Measurements from ENCODE around the gene MAX.

Gene MAX, protein sequence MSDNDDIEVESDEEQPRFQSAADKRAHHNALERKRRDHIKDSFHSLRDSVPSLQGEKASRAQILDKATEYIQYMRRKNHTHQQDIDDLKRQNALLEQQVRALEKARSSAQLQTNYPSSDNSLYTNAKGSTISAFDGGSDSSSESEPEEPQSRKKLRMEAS

DNA sequence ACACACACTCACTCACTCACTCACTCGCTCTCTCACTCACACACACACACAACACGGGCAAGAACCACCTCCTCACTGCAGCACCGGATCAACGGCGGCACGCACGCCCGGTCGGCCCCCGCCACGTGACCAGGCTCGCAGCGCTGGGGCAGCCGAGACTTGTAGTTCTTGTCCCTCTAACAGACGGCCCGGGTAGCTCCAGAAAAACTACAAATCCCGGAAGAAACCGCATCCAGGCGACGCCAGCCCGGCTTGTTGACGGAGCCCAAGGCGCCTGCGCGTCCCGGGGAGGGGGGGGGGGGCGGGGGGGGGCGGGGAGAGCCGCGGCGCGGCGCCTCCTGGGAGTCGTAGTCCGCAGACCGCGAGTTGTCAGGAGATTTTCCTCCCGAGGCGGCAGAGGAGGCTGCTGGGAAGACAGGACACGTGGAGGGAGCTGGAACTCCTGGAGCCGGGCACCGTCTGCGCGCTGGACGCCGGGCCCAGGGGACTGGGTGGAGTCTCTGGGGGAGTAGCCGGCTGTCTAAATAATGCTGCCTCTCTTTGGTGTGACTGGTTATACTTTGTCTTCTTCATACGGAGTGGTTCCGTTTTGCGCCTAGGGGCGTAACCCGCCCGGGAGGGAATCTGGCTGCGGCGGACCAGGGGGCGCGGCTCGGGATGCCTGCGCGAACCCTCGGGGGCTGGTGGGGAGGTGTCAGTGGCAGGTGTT is at the start of gene MAX:
TSS of gene MAX (minus strand) at position 77 of the 709 bp plus-strand sequence. CDS start 178 bp downstream, outside the sequence.
- in situ Hi-C loops (cut with MboI; ENCODE audit: low sequenced_read_pairs) = no loop called here

DNA sequence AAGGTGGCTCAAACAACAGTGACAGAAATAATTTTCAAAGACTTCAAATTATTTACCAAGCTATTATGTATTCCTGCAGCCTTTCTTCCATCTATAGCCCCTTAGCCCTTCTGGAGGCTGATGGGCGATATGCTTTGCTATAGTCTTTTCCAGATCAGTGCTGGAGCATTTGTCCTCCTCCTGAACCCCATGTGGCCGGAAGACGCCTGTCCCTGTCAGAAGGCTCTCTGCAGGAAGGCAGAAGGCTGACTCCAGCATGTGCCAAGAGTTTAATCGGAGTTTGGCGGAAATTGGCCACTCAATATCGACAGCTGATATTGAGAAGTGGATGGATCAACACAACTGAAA is 49.3 kb upstream of the MAX start:
- in situ Hi-C loops (cut with MboI; ENCODE audit: low sequenced_read_pairs) = no loop called here

DNA sequence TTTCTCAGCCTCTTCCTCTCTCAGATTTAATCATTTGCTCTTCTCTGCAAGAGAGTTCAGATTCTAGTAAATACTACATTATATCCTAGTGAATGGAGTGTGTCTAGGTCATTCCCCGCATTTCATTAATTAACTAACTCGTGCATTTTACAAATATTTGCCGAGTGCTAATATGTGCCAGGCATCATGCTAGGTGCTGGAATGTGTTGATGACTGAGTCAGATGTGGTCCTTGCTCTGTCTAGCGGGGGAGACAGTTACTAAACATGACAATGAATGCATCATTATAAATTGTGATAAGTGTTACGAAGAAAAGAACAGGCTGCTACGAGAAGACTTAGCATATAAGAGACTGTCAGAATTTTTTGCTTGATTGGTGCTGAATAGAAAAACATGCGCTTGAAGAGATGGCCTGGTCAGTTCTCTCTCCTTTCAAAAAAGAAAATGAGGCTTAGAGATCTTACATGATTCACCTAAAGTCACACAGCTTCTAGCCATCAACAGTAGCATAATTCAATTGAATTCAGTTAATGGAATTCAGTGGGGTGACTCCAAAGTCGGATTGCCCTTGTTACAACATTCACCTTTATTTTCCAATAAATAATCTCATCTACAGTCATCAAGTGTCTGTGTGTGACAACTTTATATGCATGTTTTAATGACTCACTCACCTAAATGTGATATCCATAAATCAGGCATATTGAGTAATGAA is 48.7 kb upstream of the MAX start:
- in situ Hi-C loops (cut with MboI; ENCODE audit: low sequenced_read_pairs) = no loop called here

- in situ Hi-C loops (cut with MboI; ENCODE audit: low sequenced_read_pairs) = no loop called here
These were observed 46.8 kb upstream of the MAX start for GRCh38 chr14:65149116-65149515.

GRCh38 chr14:65144170-65144569 is 41.9 kb upstream of the MAX start:
- in situ Hi-C loops (cut with MboI; ENCODE audit: low sequenced_read_pairs) = no loop called here

DNA sequence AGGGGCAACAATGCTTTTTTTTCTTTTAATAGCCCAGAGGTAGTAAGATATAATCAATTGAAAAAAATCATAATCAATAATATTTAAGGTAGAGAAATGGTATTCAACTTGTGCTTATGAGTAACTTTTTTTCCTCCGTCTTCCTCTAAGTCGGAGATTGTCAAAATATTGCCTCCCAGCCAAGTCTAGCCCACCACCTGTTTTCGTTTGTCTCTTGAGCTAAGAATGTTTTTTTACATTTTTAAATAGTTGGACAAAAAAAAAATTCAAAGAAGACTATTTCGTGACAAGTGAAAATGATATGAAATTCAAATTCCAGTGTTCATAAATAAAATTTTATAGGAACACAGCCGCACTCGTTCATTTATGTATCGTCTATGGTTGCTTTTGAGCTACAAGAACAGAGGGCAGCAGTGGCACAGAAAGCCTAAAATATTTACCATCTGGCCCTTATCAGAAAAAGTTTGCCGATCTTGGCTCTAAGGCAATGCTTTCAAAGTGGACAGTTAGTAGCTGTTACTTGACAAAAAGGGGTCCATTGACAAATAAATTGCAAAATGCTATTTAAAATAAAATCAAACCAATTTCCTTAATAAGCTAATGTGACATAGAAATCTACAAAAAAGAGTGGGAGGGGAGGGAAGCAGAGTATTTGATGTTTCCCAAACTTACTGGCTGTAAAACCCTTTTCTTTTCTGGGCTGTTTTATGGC is 40.8 kb upstream of the MAX start:
- in situ Hi-C loops (cut with MboI; ENCODE audit: low sequenced_read_pairs) = no loop called here

DNA sequence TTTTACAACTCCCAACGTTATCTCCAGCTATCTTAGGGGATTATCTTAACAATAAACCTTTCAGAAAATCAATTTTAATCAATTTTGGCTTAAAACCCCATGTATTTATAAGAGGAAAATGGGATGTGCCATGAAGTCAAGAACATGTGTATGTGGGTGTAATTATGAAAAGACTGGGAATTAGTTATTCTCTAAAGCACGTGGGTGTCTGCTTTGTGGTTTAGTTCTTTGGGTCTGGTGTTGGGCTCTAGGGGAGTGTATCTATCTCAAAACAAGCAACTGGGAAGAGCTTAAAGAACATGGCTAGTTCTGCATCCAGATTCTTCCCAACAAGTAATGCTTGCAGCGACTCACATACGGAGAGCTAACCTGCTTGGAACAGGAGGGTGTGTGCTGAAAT is 40.1 kb upstream of the MAX start:
- in situ Hi-C loops (cut with MboI; ENCODE audit: low sequenced_read_pairs) = no loop called here

DNA sequence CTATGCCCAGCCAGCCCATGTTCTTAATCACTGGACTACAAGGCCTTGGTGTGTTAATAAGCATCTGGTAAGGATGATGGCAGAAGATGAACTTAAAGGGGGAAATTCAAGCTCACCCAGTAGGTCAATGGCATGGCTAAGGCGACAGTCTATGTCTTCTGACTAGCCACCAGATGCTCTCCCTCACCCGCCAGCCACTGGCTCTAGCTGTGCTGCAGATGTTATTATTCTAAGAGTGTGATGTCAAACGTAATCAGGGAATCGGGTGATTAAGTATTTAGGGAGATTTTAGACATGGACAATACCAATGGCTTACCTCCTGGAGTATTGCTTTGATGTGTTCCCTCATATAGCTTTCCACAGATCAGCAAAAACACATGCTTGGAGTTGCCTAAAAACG is 39.2 kb upstream of the MAX start:
- in situ Hi-C loops (cut with MboI; ENCODE audit: low sequenced_read_pairs) = no loop called here

- in situ Hi-C loops (cut with MboI; ENCODE audit: low sequenced_read_pairs) = no loop called here
These were observed 35.5 kb upstream of the MAX start for GRCh38 chr14:65137648-65138307.

GRCh38 chr14:65134651-65135579 is 32.6 kb upstream of the MAX start:
- in situ Hi-C loops (cut with MboI; ENCODE audit: low sequenced_read_pairs) = no loop called here

DNA sequence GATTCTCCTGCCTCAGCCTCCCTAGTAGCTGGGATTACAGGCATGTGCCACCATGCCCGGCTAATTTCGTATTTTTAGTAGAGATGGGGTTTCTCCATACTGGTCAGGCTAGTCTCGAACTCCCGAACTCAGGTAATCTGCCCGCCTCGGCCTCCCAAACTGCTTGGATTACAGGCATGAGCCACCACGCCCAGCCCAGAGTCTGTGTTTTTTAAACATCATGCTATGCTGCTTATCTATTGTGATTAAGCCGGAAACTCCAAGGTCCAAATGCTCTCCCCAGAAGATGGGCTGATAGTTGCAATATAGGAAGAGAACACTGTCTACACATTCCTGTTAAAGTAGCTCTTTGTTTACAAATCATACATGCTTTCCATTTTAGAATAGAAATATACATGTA is 30.5 kb upstream of the MAX start:
- in situ Hi-C loops (cut with MboI; ENCODE audit: low sequenced_read_pairs) = no loop called here

- in situ Hi-C loops (cut with MboI; ENCODE audit: low sequenced_read_pairs) = no loop called here
These were observed 29.0 kb upstream of the MAX start for GRCh38 chr14:65131301-65131701.

DNA sequence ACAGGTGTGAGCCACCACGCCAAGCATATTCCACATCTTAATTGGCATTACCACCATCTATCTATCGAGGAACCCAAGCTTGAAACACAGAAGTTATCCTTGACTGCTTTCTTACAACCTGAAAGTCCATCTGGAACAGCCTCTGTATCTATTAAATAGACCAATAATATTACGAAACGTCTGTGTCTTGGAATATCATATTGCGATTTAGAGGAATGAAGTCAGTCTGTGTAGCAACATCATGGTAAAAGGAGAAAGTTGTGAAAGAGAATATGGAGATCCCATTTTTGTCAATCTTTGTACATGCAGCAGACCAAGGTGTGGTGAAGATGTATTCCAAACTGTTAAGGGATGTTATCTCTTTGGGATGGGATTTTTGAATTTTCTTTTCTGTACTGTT is 25.8 kb upstream of the MAX start:
- in situ Hi-C loops (cut with MboI; ENCODE audit: low sequenced_read_pairs) = no loop called here

GRCh38 chr14:65117769-65118745 is 15.7 kb upstream of the MAX start:
- in situ Hi-C loops (cut with MboI; ENCODE audit: low sequenced_read_pairs) = no loop called here

DNA sequence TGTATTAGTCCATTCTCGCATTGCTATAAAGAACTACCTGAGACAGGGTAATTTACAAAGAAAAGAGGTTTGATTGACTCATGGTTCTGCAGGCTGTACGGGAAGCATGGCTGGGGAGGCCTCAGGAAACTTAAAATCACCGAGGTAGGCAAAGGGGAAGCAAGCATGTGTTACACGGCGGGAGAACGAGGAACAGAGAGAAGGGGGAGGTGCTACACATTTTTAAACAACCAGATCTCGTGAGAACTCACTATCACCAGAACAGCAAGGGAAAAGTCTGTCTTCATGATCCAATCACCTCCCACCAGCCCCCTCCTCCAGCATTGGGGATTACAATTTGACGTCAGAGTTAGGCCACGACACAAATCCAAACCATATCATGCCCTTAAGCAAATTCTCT is 13.3 kb upstream of the MAX start:
- in situ Hi-C loops (cut with MboI; ENCODE audit: low sequenced_read_pairs) = no loop called here

GRCh38 chr14:65110525-65110924 is 8.2 kb upstream of the MAX start:
- in situ Hi-C loops (cut with MboI; ENCODE audit: low sequenced_read_pairs) = no loop called here

- in situ Hi-C loops (cut with MboI; ENCODE audit: low sequenced_read_pairs) = no loop called here
These were observed 7.0 kb upstream of the MAX start for GRCh38 chr14:65109357-65109756.

GRCh38 chr14:65107200-65107599 is 4.9 kb upstream of the MAX start:
- in situ Hi-C loops (cut with MboI; ENCODE audit: low sequenced_read_pairs) = no loop called here

- in situ Hi-C loops (cut with MboI; ENCODE audit: low sequenced_read_pairs) = no loop called here
These were observed 4.4 kb upstream of the MAX start for GRCh38 chr14:65106736-65107135.

Data from hTERT RPE-1 (cell line).